ENCODE measurements around the gene OSBPL2.

DNA sequence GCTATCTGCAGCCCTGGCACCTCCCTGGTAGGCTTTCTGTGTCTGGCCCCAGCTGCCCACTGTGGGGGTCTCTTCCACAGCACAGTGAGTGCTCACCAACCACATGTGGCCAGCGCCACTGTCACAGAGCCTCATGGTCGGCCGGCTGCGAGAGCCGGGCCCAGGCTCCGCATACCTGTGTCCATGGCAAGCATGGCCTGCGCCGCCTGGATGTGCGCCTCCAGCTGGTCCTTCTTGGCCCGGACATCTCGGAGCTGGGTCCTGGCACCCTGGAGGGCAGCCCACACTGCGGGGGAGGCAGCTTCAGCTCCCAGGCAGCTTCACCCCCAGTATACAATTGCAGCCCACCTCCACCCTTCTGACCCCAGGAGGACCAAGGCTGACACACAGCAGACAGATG, 77.5 kb downstream of the OSBPL2 start:
- TF ChIP-seq EP300 (IDR thresholded peaks at IDR 0.05; ENCODE audit: borderline replicate concordance), result no peak
- no peak for TF ChIP-seq REST (IDR thresholded peaks at IDR 0.05; ENCODE audit: low read depth)
- TF ChIP-seq RAD21 (IDR thresholded peaks at IDR 0.05; ENCODE audit: low read depth), result no peak
- TF ChIP-seq TAF1 (IDR thresholded peaks at IDR 0.05; ENCODE audit: low read depth), result no peak
- TF ChIP-seq, protein P1, sequence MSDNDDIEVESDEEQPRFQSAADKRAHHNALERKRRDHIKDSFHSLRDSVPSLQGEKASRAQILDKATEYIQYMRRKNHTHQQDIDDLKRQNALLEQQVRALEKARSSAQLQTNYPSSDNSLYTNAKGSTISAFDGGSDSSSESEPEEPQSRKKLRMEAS (IDR thresholded peaks at IDR 0.05), result no peak
- no peak for TF ChIP-seq CREB1 (IDR thresholded peaks at IDR 0.05; ENCODE audit: low read depth)
- TF ChIP-seq FOXM1 (IDR thresholded peaks at IDR 0.05; ENCODE audit: borderline replicate concordance, low read depth), result no peak
- no peak for TF ChIP-seq YY1 (IDR thresholded peaks at IDR 0.05; ENCODE audit: low read depth)

All from Ishikawa (cell line).